IgD-negative memory B cell (primary cell): ENCODE measurements around the gene COL6A1. TPM values are rescaled to one million over a fixed set of nuclear protein-coding genes. Genes with fewer than 3 reads are reported as not detected.

Experiments used
- H3K27ac Mint-ChIP-seq, 3 donors: one replicate each; pipeline ENCODE4 v1.8.0; 2020 to 2022; ENCODE audit warnings: mild to moderate bottlenecking in 3 of 3, mixed read lengths in 3 of 3, moderate library complexity in 1 of 3
- H3K27me3 Mint-ChIP-seq: one replicate; pipeline ENCODE4 v1.8.0; 2021; ENCODE audit warnings: mixed read lengths
- H3K36me3 Mint-ChIP-seq: one replicate; pipeline ENCODE4 v1.8.0; 2020; ENCODE audit warnings: mild to moderate bottlenecking, mixed read lengths
- H3K4me1 Mint-ChIP-seq, 3 donors: one replicate each; pipeline ENCODE4 v1.8.0; 2020 to 2022; ENCODE audit warnings: mixed read lengths in 3 of 3, mild to moderate bottlenecking in 1 of 3
- H3K4me3 Mint-ChIP-seq, 4 donors: one replicate each; pipeline ENCODE4 v1.8.0; 2020 to 2022; ENCODE audit warnings: mild to moderate bottlenecking in 4 of 4, mixed read lengths in 4 of 4, moderate library complexity in 3 of 4
- H3K9me3 Mint-ChIP-seq, 3 donors: one replicate each; pipeline ENCODE4 v1.8.0; 2020 to 2021; ENCODE audit warnings: mixed read lengths in 3 of 3, mild to moderate bottlenecking in 1 of 3
- polyA plus RNA-seq: library from polyadenylated mRNA; unstranded; fragments of 300-500 nt; fragmentation: Illumina TruSeq; gene quantifications from one replicate; pipeline ENCODE4 v1.2.3, GENCODE V29; 2021

Gene COL6A1
- polyA plus RNA-seq, 1 donor from 2014 or later = not detected

- Mint-ChIP-seq H3K36me3 (no peaks in the 10 kb centered on the region), H3K9me3 (peaks cover 0 to 9% (median 2%) of the 10 kb centered on the region in 3 donors), H3K27me3 (peaks cover 17% of the 10 kb centered on the region), H3K4me3 (no peak overlapping the region), H3K4me1 (peaks cover 0 to 2% (median 0%) of the 10 kb centered on the region in 3 donors), H3K27ac (no peak overlapping the region)
Measured at GRCh38 chr21:45980271-45980670, 1.3 kb upstream of the COL6A1 start.

GRCh38 chr21:45980697-45981096 is 873 bp upstream of the COL6A1 start:
- H3K9me3 Mint-ChIP-seq = peaks cover 0 to 9% (median 2%) of the 10 kb centered on the region in 3 donors

GRCh38 chr21:45982092-45982757 is 655 bp downstream of the COL6A1 start:
- no peak overlapping the region for H3K27ac Mint-ChIP-seq
- H3K27me3 Mint-ChIP-seq = peaks cover 9% of the 10 kb centered on the region
- peaks cover 0 to 3% (median 0%) of the 10 kb centered on the region in 3 donors for H3K4me1 Mint-ChIP-seq
- peak overlapping the region in 1 of 4 donors; percentile 28 for H3K4me3 Mint-ChIP-seq
- H3K36me3 Mint-ChIP-seq = no peaks in the 10 kb centered on the region
- H3K9me3 Mint-ChIP-seq = peaks cover 0 to 9% (median 2%) of the 10 kb centered on the region in 3 donors

More at GRCh38 chr21:45980697-45981096, 873 bp upstream of the COL6A1 start:
- peaks cover 0 to 2% (median 0%) of the 10 kb centered on the region in 3 donors for H3K4me1 Mint-ChIP-seq
- no peak overlapping the region for H3K4me3 Mint-ChIP-seq
- H3K27ac Mint-ChIP-seq = no peak overlapping the region
- H3K36me3 Mint-ChIP-seq = no peaks in the 10 kb centered on the region
- peaks cover 12% of the 10 kb centered on the region for H3K27me3 Mint-ChIP-seq

- peaks cover 9% of the 10 kb centered on the region for H3K27me3 Mint-ChIP-seq
- no peak overlapping the region for H3K4me3 Mint-ChIP-seq
- no peaks in the 10 kb centered on the region for H3K36me3 Mint-ChIP-seq
Measured at GRCh38 chr21:45982758-45983648, 1.4 kb downstream of the COL6A1 start.

GRCh38 chr21:45983649-45983965 is 2.0 kb downstream of the COL6A1 start:
- Mint-ChIP-seq H3K27ac (no peak overlapping the region), H3K36me3 (no peaks in the 10 kb centered on the region)

More at GRCh38 chr21:45982758-45983648, 1.4 kb downstream of the COL6A1 start:
- peaks cover 0 to 9% (median 2%) of the 10 kb centered on the region in 3 donors for H3K9me3 Mint-ChIP-seq
- no peak overlapping the region for H3K27ac Mint-ChIP-seq
- H3K4me1 Mint-ChIP-seq = peaks cover 0 to 4% (median 0%) of the 10 kb centered on the region in 3 donors

GRCh38 chr21:45983981-45984551 is 2.5 kb downstream of the COL6A1 start:
- H3K27me3 Mint-ChIP-seq = peaks cover 5% of the 10 kb centered on the region
- H3K27ac Mint-ChIP-seq = no peak overlapping the region
- H3K4me3 Mint-ChIP-seq = no peak overlapping the region
- peaks cover 0 to 9% (median 2%) of the 10 kb centered on the region in 3 donors for H3K9me3 Mint-ChIP-seq
- no peaks in the 10 kb centered on the region for H3K36me3 Mint-ChIP-seq
- peaks cover 0 to 4% (median 0%) of the 10 kb centered on the region in 3 donors for H3K4me1 Mint-ChIP-seq

More at GRCh38 chr21:45983649-45983965, 2.0 kb downstream of the COL6A1 start:
- peaks cover 0 to 9% (median 2%) of the 10 kb centered on the region in 3 donors for H3K9me3 Mint-ChIP-seq
- peaks cover 0 to 4% (median 0%) of the 10 kb centered on the region in 3 donors for H3K4me1 Mint-ChIP-seq
- H3K27me3 Mint-ChIP-seq = peaks cover 7% of the 10 kb centered on the region
- H3K4me3 Mint-ChIP-seq = no peak overlapping the region

- peaks cover 0 to 9% (median 2%) of the 10 kb centered on the region in 3 donors for H3K9me3 Mint-ChIP-seq
- H3K4me3 Mint-ChIP-seq = peak overlapping the region in 2 of 4 donors; percentile 24 to 87
- H3K4me1 Mint-ChIP-seq = peaks cover 0 to 4% (median 0%) of the 10 kb centered on the region in 3 donors
- H3K27me3 Mint-ChIP-seq = peaks cover 2% of the 10 kb centered on the region
- no peaks in the 10 kb centered on the region for H3K36me3 Mint-ChIP-seq
- H3K27ac Mint-ChIP-seq = no peak overlapping the region
Measured at GRCh38 chr21:45984584-45985095, 3.1 kb downstream of the COL6A1 start.

GRCh38 chr21:45985471-45986315 is 4.1 kb downstream of the COL6A1 start:
- peaks cover 0 to 9% (median 2%) of the 10 kb centered on the region in 3 donors for H3K9me3 Mint-ChIP-seq
- H3K27me3 Mint-ChIP-seq = peaks cover 2% of the 10 kb centered on the region
- H3K27ac Mint-ChIP-seq = peak overlapping the region in 1 of 3 donors; percentile 39
- peaks cover 0 to 4% (median 0%) of the 10 kb centered on the region in 3 donors for H3K4me1 Mint-ChIP-seq
- H3K36me3 Mint-ChIP-seq = no peaks in the 10 kb centered on the region
- no peak overlapping the region for H3K4me3 Mint-ChIP-seq

GRCh38 chr21:45986316-45987051 is 4.9 kb downstream of the COL6A1 start:
- Mint-ChIP-seq H3K27ac (peak overlapping the region in 1 of 3 donors; percentile 39), H3K4me3 (no peak overlapping the region), H3K36me3 (no peaks in the 10 kb centered on the region), H3K4me1 (peaks cover 0 to 4% (median 0%) of the 10 kb centered on the region in 3 donors), H3K9me3 (peaks cover 0 to 9% (median 2%) of the 10 kb centered on the region in 3 donors), H3K27me3 (peaks cover 2% of the 10 kb centered on the region)

- Mint-ChIP-seq H3K4me3 (no peak overlapping the region), H3K9me3 (peaks cover 0 to 9% (median 2%) of the 10 kb centered on the region in 3 donors), H3K27ac (no peak overlapping the region), H3K36me3 (no peaks in the 10 kb centered on the region), H3K4me1 (peaks cover 0 to 4% (median 0%) of the 10 kb centered on the region in 3 donors), H3K27me3 (peaks cover under 1% of the 10 kb centered on the region)
Measured at GRCh38 chr21:45987121-45987711, 5.6 kb downstream of the COL6A1 start.

- H3K9me3 Mint-ChIP-seq = peaks cover 0 to 9% (median 2%) of the 10 kb centered on the region in 3 donors
- no peaks in the 10 kb centered on the region for H3K36me3 Mint-ChIP-seq
- no peak overlapping the region for H3K27ac Mint-ChIP-seq
- H3K27me3 Mint-ChIP-seq = no peaks in the 10 kb centered on the region
- H3K4me3 Mint-ChIP-seq = peak overlapping the region in 2 of 4 donors; percentile 41 to 54
- peaks cover 0 to 4% (median 0%) of the 10 kb centered on the region in 3 donors for H3K4me1 Mint-ChIP-seq
Measured at GRCh38 chr21:45988366-45989347, 7.1 kb downstream of the COL6A1 start.

GRCh38 chr21:45989355-45990048 is 7.9 kb downstream of the COL6A1 start:
- peaks cover 0 to 7% (median 2%) of the 10 kb centered on the region in 3 donors for H3K9me3 Mint-ChIP-seq

More at GRCh38 chr21:45989355-45990048, 7.9 kb downstream of the COL6A1 start:
- Mint-ChIP-seq H3K27ac (no peak overlapping the region), H3K4me3 (no peak overlapping the region), H3K36me3 (no peaks in the 10 kb centered on the region), H3K4me1 (peaks cover 0 to 3% (median 0%) of the 10 kb centered on the region in 3 donors), H3K27me3 (no peaks in the 10 kb centered on the region)
